ENCODE data around the gene ARL6IP4. TPM values are rescaled to one million over a fixed set of nuclear protein-coding genes. Genes with fewer than 3 reads are reported as not detected.

Gene ARL6IP4
- total RNA-seq, 1 experiment from 2014 or later, result 162 TPM

DNA sequence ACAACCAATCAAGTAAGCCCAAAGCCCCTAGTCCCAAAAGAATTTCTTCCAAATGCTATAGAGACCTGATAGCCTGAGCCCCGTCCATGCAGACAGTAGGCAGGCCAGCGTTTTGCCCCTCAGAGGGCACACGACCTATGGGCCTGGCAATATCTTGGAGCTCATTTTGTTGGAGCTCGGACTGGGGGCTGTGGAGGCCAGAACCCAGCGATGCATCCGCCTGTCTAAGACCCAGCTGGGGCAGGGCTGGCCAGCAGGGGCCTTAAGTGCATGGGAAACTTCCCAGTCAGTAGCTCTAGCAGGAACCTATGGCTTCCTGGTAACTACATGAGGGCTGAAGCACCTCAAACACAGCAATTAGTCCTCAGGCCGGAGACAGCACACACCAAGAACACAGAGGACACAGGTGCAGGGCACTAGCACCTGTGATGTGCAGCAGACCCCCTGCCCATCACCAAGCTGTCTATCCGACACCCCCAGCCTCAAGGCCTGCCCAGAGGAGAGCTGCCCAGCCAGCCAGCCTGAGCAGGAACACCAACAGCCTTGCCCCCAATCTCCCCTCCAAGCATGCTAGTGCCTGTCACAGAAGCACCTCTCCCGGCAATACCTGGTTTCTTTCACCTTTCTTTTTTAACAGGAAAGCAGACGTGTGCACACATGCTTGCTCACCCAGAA, 50.8 kb downstream of the ARL6IP4 start:
- no peak for DNase-seq
- ChIA-PET POLR2A (ENCODE audit: unreplicated experiment) (no interaction called here), CTCF (no interaction called here)
- intact Hi-C loops (cut with micrococcal nuclease; ENCODE audit: unreplicated experiment), result no loop called here
- no peaks in the 10 kb centered on the region for H3K36me3 ChIP-seq (ENCODE audit: low read depth)
- no peak overlapping the region for H2AFZ ChIP-seq
- H3K27me3 ChIP-seq (ENCODE audit: insufficient read depth, low read depth), result no peaks in the 10 kb centered on the region
- H3K4me3 ChIP-seq, result no peak overlapping the region
- TF ChIP-seq, protein P1, sequence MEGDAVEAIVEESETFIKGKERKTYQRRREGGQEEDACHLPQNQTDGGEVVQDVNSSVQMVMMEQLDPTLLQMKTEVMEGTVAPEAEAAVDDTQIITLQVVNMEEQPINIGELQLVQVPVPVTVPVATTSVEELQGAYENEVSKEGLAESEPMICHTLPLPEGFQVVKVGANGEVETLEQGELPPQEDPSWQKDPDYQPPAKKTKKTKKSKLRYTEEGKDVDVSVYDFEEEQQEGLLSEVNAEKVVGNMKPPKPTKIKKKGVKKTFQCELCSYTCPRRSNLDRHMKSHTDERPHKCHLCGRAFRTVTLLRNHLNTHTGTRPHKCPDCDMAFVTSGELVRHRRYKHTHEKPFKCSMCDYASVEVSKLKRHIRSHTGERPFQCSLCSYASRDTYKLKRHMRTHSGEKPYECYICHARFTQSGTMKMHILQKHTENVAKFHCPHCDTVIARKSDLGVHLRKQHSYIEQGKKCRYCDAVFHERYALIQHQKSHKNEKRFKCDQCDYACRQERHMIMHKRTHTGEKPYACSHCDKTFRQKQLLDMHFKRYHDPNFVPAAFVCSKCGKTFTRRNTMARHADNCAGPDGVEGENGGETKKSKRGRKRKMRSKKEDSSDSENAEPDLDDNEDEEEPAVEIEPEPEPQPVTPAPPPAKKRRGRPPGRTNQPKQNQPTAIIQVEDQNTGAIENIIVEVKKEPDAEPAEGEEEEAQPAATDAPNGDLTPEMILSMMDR (conservative IDR thresholded peaks at IDR 0.05), result no peak
- TF ChIP-seq EZH2 (IDR thresholded peaks at IDR 0.05; ENCODE audit: low read depth), result no peak
- no peak overlapping the region for H3K4me2 ChIP-seq
- H3K79me2 ChIP-seq (ENCODE audit: low read depth), result no peaks in the 10 kb centered on the region
- no TSS peak for BruUV-seq (replicated peaks)
- no peaks in the 10 kb centered on the region for H3K9me3 ChIP-seq (ENCODE audit: insufficient read depth, low read depth)
- no peaks in the 10 kb centered on the region for H3K4me1 ChIP-seq (replicated peaks; ENCODE audit: insufficient read depth)
- no peaks in the 10 kb centered on the region for H4K20me1 ChIP-seq (ENCODE audit: insufficient read depth)
- H3K9me2 ChIP-seq (ENCODE audit: insufficient read depth), result no peaks in the 10 kb centered on the region
- no peak overlapping the region for H3K27ac ChIP-seq
- no peaks in the 10 kb centered on the region for H3F3A ChIP-seq (ENCODE audit: insufficient read depth, low read depth)

Small RNA genes lying within 50 kb of the gene (microRNA-seq; reads per million reads assigned to microRNA genes)
- not detected for gene MIR4304 (ENCODE audit: borderline number of aligned reads, borderline replicate concordance)

Other genes with a start within 250 kb of the ARL6IP4 start
- 4.2 and 5.2 TPM in 2 replicates for gene HCAR1, start 249.8 kb upstream of the ARL6IP4 start, total RNA-seq (2021)
- 53.0 and 66.6 TPM in 2 replicates for gene DENR, start 227.9 kb upstream of the ARL6IP4 start, total RNA-seq (2021)
- gene CCDC62, start 206.1 kb upstream of the ARL6IP4 start, total RNA-seq (2021), result 0.41 and 0.58 TPM in 2 replicates
- 33.1 and 47.4 TPM in 2 replicates for gene HIP1R, start 145.2 kb upstream of the ARL6IP4 start, total RNA-seq (2021)
- gene VPS37B, start 84.6 kb upstream of the ARL6IP4 start, total RNA-seq (2021), result 51.4 and 53.5 TPM in 2 replicates
- gene ABCB9, start 14.2 kb upstream of the ARL6IP4 start, total RNA-seq (2021), result 11.4 and 13.0 TPM in 2 replicates
- gene OGFOD2, start 5.4 kb upstream of the ARL6IP4 start, total RNA-seq (2021), result 33.5 and 36.1 TPM in 2 replicates
- gene PITPNM2, start 170.4 kb downstream of the ARL6IP4 start, total RNA-seq (2021), result 16.6 and 21.6 TPM in 2 replicates